GM12864 (cell line): ENCODE results near the gene P2RY14.

Experiments used
- DNase-seq: peaks from one replicate; pipeline ENCODE4 v3.0.0-alpha.2; 2011; ENCODE audit warnings: low read depth
- H3K4me3 ChIP-seq: 2 replicates; pipeline ENCODE4 v1.5.1; 2011; ENCODE audit warnings: mild to moderate bottlenecking, low read depth, low read length, control low read depth
- CTCF ChIP-seq: IDR thresholded peaks from 2 replicates; pipeline ENCODE4 v1.5.1; 2011; ENCODE audit warnings: low read depth, mild to moderate bottlenecking, moderate library complexity, low read length, control low read depth, inconsistent platforms; ENCODE audit errors: missing control alignments

P2RY14 gene

GRCh38 chr3:151309566-151309965, 31.2 kb upstream of the P2RY14 start:
- no peak for DNase-seq
- no peak for TF ChIP-seq CTCF
- H3K4me3 ChIP-seq, result no peak overlapping the region

DNA sequence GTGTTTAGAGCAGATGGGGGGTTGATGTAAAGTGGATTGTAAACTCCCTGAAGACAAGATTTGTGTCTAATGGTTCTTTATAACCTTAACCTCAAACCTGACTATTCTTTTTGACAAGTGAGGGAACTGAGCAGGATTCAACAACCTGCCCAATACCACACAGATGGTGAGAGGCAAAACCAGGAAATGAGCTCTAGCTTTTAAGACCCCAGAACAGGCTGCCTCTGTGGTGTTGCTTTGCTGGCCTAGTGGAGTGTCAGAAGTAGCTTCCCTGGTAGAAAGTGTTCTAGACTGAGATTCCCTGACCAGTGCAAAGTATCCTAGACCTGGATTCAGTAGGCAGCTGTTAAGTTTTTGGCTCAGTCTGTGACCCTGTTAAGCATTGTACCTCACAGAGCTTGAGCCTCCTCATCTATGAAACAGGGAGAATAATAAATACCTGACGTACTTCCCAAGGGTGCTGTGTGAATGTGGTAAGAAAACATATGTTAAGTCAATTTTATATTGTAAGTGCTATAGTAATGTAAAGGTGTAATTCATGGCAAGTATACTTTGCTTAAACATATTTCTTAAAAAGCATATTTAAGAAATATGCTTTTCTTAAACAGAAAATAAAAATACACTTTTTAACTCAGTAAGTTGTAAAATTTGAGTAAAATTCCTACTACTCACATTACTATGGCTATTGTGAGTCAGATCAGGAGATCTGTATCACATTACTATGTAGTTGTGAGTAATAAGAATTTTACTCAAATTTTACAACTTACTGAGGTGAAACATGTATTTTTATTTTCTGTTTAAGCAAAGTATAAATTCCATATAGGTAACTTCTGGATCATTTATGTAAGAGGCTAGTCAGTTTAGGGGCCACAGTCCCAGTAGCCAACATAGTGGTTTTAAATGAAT, 29.5 kb upstream of the P2RY14 start:
- TF ChIP-seq CTCF, result no peak
- no peak overlapping the region for H3K4me3 ChIP-seq
- no peak for DNase-seq

DNA sequence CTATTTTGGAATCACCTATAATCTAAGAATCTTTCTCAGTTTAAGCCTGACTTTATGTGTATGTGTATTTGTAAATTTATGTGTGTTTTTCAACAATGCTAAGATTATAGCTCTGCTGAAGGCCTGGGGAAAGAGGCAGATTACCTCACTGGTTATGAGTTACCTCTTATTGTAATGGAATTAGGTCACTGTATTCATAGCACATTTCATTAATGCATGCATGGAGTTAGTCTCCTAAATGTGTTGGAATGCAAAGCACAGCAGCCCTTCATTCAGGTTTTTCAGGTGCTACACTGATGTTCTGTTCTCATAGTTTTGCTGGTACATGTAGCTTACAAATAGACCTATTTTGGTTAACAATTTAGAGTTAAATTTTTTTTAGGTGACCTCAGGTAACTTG, 28.8 kb upstream of the P2RY14 start:
- H3K4me3 ChIP-seq, result no peak overlapping the region
- DNase-seq, result no peak
- no peak for TF ChIP-seq CTCF

- TF ChIP-seq CTCF, result no peak
- H3K4me3 ChIP-seq, result no peak overlapping the region
- no peak for DNase-seq
Observed at GRCh38 chr3:151306168-151306810, 27.9 kb upstream of the P2RY14 start.

GRCh38 chr3:151305775-151306151, 27.4 kb upstream of the P2RY14 start:
- no peak for TF ChIP-seq CTCF
- no peak overlapping the region for H3K4me3 ChIP-seq
- no peak for DNase-seq

GRCh38 chr3:151305060-151305774, 26.9 kb upstream of the P2RY14 start:
- no peak overlapping the region for H3K4me3 ChIP-seq
- DNase-seq, result no peak
- no peak for TF ChIP-seq CTCF
